GM12865 (cell line): ENCODE measurements around the gene TRPC6.

Experiments used
- DNase-seq: peaks from one replicate; pipeline ENCODE4 v3.0.0; 2010; ENCODE audit warnings: low read depth
- H3K4me3 ChIP-seq: 2 replicates; pipeline ENCODE4 v1.5.1; 2011; ENCODE audit warnings: mild to moderate bottlenecking, low read depth, low read length, control low read depth
- CTCF ChIP-seq: IDR thresholded peaks from 2 replicates; pipeline ENCODE4 v1.5.1; 2011; ENCODE audit warnings: low read length, control low read depth, low read depth, inconsistent platforms; ENCODE audit not compliant: insufficient read depth; ENCODE audit errors: missing control alignments

The TRPC6 gene

GRCh38 chr11:101448881-101449442 is 134.8 kb downstream of the TRPC6 start:
- DNase-seq: no peak
- no peak overlapping the region for H3K4me3 ChIP-seq
- TF ChIP-seq CTCF: no peak

GRCh38 chr11:101446726-101447125 is 137.1 kb downstream of the TRPC6 start:
- no peak for TF ChIP-seq CTCF
- no peak overlapping the region for H3K4me3 ChIP-seq
- no peak for DNase-seq

DNA sequence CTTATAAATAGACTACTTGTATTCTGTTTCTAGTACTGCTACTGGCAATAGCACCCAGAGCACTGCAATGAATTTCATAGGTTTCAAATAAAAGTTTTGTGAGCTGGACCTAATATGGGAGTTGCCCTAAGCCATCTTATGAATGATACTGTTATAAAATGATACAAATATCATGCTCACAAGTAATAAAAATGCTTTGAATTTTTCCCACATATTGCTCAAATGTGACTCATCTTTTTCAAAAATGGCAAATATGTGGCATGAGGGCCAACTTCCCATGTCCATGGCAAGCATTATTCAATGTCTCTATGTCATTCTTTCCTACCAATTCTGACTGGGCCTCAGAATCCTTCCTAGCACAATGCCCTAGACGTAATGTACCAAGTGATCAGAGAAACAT is 137.6 kb downstream of the TRPC6 start:
- no peak for DNase-seq
- H3K4me3 ChIP-seq: no peak overlapping the region
- no peak for TF ChIP-seq CTCF

- TF ChIP-seq CTCF: no peak
- no peak for DNase-seq
- H3K4me3 ChIP-seq: no peak overlapping the region
Measured at GRCh38 chr11:101445761-101446160, 138.0 kb downstream of the TRPC6 start.

GRCh38 chr11:101444851-101445250 is 139.0 kb downstream of the TRPC6 start:
- no peak for DNase-seq
- no peak overlapping the region for H3K4me3 ChIP-seq
- no peak for TF ChIP-seq CTCF

- TF ChIP-seq CTCF: no peak
- H3K4me3 ChIP-seq: no peak overlapping the region
- no peak for DNase-seq
Measured at GRCh38 chr11:101444164-101444563, 139.6 kb downstream of the TRPC6 start.

- no peak for DNase-seq
- no peak overlapping the region for H3K4me3 ChIP-seq
- no peak for TF ChIP-seq CTCF
Measured at GRCh38 chr11:101442936-101443521, 140.8 kb downstream of the TRPC6 start.
